Fibroblast of peridontal ligament (primary cell): ENCODE results near the gene GNPTG.
A peak's percentile ranks its signal among the peaks of the same experiment; 100 is the strongest.

ENCODE experiments used
- DNase-seq: peaks from one replicate; pipeline ENCODE4 v3.0.0-alpha.2; 2010; ENCODE audit errors: extremely low read depth

Gene GNPTG

GRCh38 chr16:1371054-1371978 is 19.6 kb downstream of the GNPTG start:
- no peak for DNase-seq

- DNase-seq: no peak
Observed at GRCh38 chr16:1372292-1372950, 20.7 kb downstream of the GNPTG start.

GRCh38 chr16:1374418-1375297 is 22.9 kb downstream of the GNPTG start:
- DNase-seq: no peak

GRCh38 chr16:1375298-1375640 is 23.5 kb downstream of the GNPTG start:
- no peak for DNase-seq

- DNase-seq: no peak
Observed at GRCh38 chr16:1375741-1376410, 24.1 kb downstream of the GNPTG start.

- DNase-seq: no peak
Observed at GRCh38 chr16:1377406-1378010, 25.8 kb downstream of the GNPTG start.

GRCh38 chr16:1378087-1378803 is 26.5 kb downstream of the GNPTG start:
- DNase-seq: no peak

GRCh38 chr16:1378804-1379303 is 27.1 kb downstream of the GNPTG start:
- peak; percentile 52 for DNase-seq

GRCh38 chr16:1379304-1380076 is 27.8 kb downstream of the GNPTG start:
- peak; percentile 18 for DNase-seq

GRCh38 chr16:1380195-1380594 is 28.5 kb downstream of the GNPTG start:
- DNase-seq: no peak

- no peak for DNase-seq
Observed at GRCh38 chr16:1381612-1382406, 30.1 kb downstream of the GNPTG start.

GRCh38 chr16:1383556-1383955 is 31.8 kb downstream of the GNPTG start:
- DNase-seq: no peak

- no peak for DNase-seq
Observed at GRCh38 chr16:1385232-1385631, 33.5 kb downstream of the GNPTG start.

GRCh38 chr16:1387331-1387730 is 35.6 kb downstream of the GNPTG start:
- no peak for DNase-seq

GRCh38 chr16:1389762-1390161 is 38.0 kb downstream of the GNPTG start:
- no peak for DNase-seq

GRCh38 chr16:1390239-1390779 is 38.6 kb downstream of the GNPTG start:
- DNase-seq: no peak

GRCh38 chr16:1392826-1393225 is 41.1 kb downstream of the GNPTG start:
- DNase-seq: no peak

GRCh38 chr16:1393613-1394176 is 42.0 kb downstream of the GNPTG start:
- DNase-seq: no peak
